GM21360 (cell line): ENCODE results near the gene HIPK2.

Experiments used
- ATAC-seq: cut with Tn5 transposase; IDR thresholded peaks from one replicate; pipeline ENCODE4 v1.9.1; 2021; ENCODE audit warnings: mild to moderate bottlenecking, moderate library complexity; ENCODE audit not compliant: unreplicated experiment

Gene HIPK2

GRCh38 chr7:139658296-139658695 lies 119.5 kb downstream of the HIPK2 start:
- no peak for ATAC-seq

GRCh38 chr7:139657725-139658124 lies 120.1 kb downstream of the HIPK2 start:
- ATAC-seq = no peak

GRCh38 chr7:139656387-139656786 lies 121.4 kb downstream of the HIPK2 start:
- ATAC-seq = no peak

- ATAC-seq = no peak
These were observed 122.5 kb downstream of the HIPK2 start for GRCh38 chr7:139655305-139655704.

GRCh38 chr7:139654276-139655181 lies 123.3 kb downstream of the HIPK2 start:
- no peak for ATAC-seq

- ATAC-seq = no peak
These were observed 125.9 kb downstream of the HIPK2 start for GRCh38 chr7:139651914-139652313.

- no peak for ATAC-seq
These were observed 126.5 kb downstream of the HIPK2 start for GRCh38 chr7:139651308-139651707.

GRCh38 chr7:139650429-139651100 lies 127.2 kb downstream of the HIPK2 start:
- no peak for ATAC-seq

- ATAC-seq = peak; percentile 65
These were observed 128.8 kb downstream of the HIPK2 start for GRCh38 chr7:139648941-139649425.

GRCh38 chr7:139648391-139648861 lies 129.4 kb downstream of the HIPK2 start:
- ATAC-seq = no peak

GRCh38 chr7:139647814-139648390 lies 129.9 kb downstream of the HIPK2 start:
- no peak for ATAC-seq

- ATAC-seq = no peak
These were observed 130.7 kb downstream of the HIPK2 start for GRCh38 chr7:139647085-139647484.

GRCh38 chr7:139646566-139646965 lies 131.2 kb downstream of the HIPK2 start:
- no peak for ATAC-seq

GRCh38 chr7:139645572-139646523 lies 131.9 kb downstream of the HIPK2 start:
- no peak for ATAC-seq

GRCh38 chr7:139643951-139644585 lies 133.7 kb downstream of the HIPK2 start:
- no peak for ATAC-seq

GRCh38 chr7:139642283-139642682 lies 135.5 kb downstream of the HIPK2 start:
- ATAC-seq = no peak

GRCh38 chr7:139641337-139641992 lies 136.3 kb downstream of the HIPK2 start:
- no peak for ATAC-seq

- ATAC-seq = no peak
These were observed 137.1 kb downstream of the HIPK2 start for GRCh38 chr7:139640681-139641080.

GRCh38 chr7:139639563-139639962 lies 138.2 kb downstream of the HIPK2 start:
- ATAC-seq = no peak
